Lower lobe of right lung (tissue), 2 donors: Measurements from ENCODE around the gene RAF1. TPM values are rescaled to one million over a fixed set of nuclear protein-coding genes. Genes with fewer than 3 reads are reported as not detected.

Source experiments
- ATAC-seq, 2 donors: fragments of 200-7000 bp; cut with Tn5 transposase; one replicate each; pipeline ENCODE4 v1.9.1; 2020 to 2022; ENCODE audit warnings: mild to moderate bottlenecking in 2 of 2, moderate library complexity in 2 of 2
- DNase-seq: peaks from one replicate; pipeline ENCODE4 v3.0.0-alpha.2; 2020
- H3K27ac ChIP-seq: fragments of 200-600 bp; one replicate; pipeline ENCODE4 v1.8.0; 2022
- H3K27me3 ChIP-seq: fragments of 200-600 bp; one replicate; pipeline ENCODE4 v1.8.0; 2022; ENCODE audit warnings: low read depth
- H3K36me3 ChIP-seq: fragments of 200-600 bp; one replicate; pipeline ENCODE4 v1.8.0; 2022; ENCODE audit warnings: mild to moderate bottlenecking
- H3K4me1 ChIP-seq: fragments of 200-600 bp; one replicate; pipeline ENCODE4 v1.8.0; 2022
- H3K4me3 ChIP-seq: fragments of 200-600 bp; one replicate; pipeline ENCODE4 v1.8.0; 2022; ENCODE audit warnings: mild to moderate bottlenecking
- H3K9me3 ChIP-seq: fragments of 200-600 bp; one replicate; pipeline ENCODE4 v1.8.0; 2022
- intact Hi-C: fragments of 100-400 bp; cut with DNase I; formaldehyde crosslinking; loops from one replicate; pipeline ENCODE4 v1.11.0; 2022
- total RNA-seq: library from RNA; stranded (reverse); fragmentation: NEBNext Ultra II Directional; extraction: Animal tissue kit (Norgen Biotek cat#: 25700); gene quantifications from one replicate; pipeline ENCODE4 v1.2.1, GENCODE V29; 2021
- TF ChIP-seq, protein P1 (sequence below): fragments of 200-600 bp; IDR thresholded peaks from one replicate; pipeline ENCODE4 v1.8.0; 2022; ENCODE audit warnings: antibody characterized with exemption, mild to moderate bottlenecking
- donor health status: DM: no; HTN: yes; CAD: no; lungs with severe emphysema.

Gene RAF1
- total RNA-seq, 1 donor from 2014 or later: 92.7 TPM

GRCh38 chr3:12658593-12659058 is 5.3 kb downstream of the RAF1 start:
- intact Hi-C loops: no loop called here
- Histone ChIP-seq H3K9me3 (no peaks in the 10 kb centered on the region), H3K36me3 (no peaks in the 10 kb centered on the region), H3K27me3 (no peaks in the 10 kb centered on the region), H3K4me1 (peaks cover 82% of the 10 kb centered on the region), H3K4me3 (no peak overlapping the region), H3K27ac (peak overlapping the region; percentile 25)
- TF ChIP-seq, protein P1, sequence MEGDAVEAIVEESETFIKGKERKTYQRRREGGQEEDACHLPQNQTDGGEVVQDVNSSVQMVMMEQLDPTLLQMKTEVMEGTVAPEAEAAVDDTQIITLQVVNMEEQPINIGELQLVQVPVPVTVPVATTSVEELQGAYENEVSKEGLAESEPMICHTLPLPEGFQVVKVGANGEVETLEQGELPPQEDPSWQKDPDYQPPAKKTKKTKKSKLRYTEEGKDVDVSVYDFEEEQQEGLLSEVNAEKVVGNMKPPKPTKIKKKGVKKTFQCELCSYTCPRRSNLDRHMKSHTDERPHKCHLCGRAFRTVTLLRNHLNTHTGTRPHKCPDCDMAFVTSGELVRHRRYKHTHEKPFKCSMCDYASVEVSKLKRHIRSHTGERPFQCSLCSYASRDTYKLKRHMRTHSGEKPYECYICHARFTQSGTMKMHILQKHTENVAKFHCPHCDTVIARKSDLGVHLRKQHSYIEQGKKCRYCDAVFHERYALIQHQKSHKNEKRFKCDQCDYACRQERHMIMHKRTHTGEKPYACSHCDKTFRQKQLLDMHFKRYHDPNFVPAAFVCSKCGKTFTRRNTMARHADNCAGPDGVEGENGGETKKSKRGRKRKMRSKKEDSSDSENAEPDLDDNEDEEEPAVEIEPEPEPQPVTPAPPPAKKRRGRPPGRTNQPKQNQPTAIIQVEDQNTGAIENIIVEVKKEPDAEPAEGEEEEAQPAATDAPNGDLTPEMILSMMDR: no peak
- ATAC-seq: peak in 1 of 2 donors; percentile 31
- DNase-seq: no peak

GRCh38 chr3:12656850-12657249 is 7.1 kb downstream of the RAF1 start:
- DNase-seq (no peak), ATAC-seq (no peak)
- H3K9me3 ChIP-seq: no peaks in the 10 kb centered on the region
- peaks cover 4% of the 10 kb centered on the region for H3K36me3 ChIP-seq
- H3K4me1 ChIP-seq: peaks cover 86% of the 10 kb centered on the region
- H3K27ac ChIP-seq: no peak overlapping the region
- no peak overlapping the region for H3K4me3 ChIP-seq
- H3K27me3 ChIP-seq: no peaks in the 10 kb centered on the region
- intact Hi-C loops: no loop called here
- TF ChIP-seq, protein P1: no peak

GRCh38 chr3:12656193-12656592 is 7.7 kb downstream of the RAF1 start:
- intact Hi-C loops: no loop called here
- H3K4me3 ChIP-seq: no peak overlapping the region
- TF ChIP-seq, protein P1: no peak
- no peak for ATAC-seq
- no peak overlapping the region for H3K27ac ChIP-seq
- no peak for DNase-seq
- peaks cover 80% of the 10 kb centered on the region for H3K4me1 ChIP-seq
- H3K36me3 ChIP-seq: peaks cover 4% of the 10 kb centered on the region
- no peaks in the 10 kb centered on the region for H3K27me3 ChIP-seq
- no peaks in the 10 kb centered on the region for H3K9me3 ChIP-seq

- H3K27me3 ChIP-seq: no peaks in the 10 kb centered on the region
- no peak overlapping the region for H3K4me3 ChIP-seq
- ATAC-seq (no peak), DNase-seq (no peak)
- no peaks in the 10 kb centered on the region for H3K9me3 ChIP-seq
- no peak overlapping the region for H3K27ac ChIP-seq
- peaks cover 4% of the 10 kb centered on the region for H3K36me3 ChIP-seq
- intact Hi-C loops: no loop called here
- H3K4me1 ChIP-seq: peaks cover 79% of the 10 kb centered on the region
- TF ChIP-seq, protein P1: no peak
These were observed 8.2 kb downstream of the RAF1 start for GRCh38 chr3:12655701-12656100.

GRCh38 chr3:12653747-12654146 is 10.2 kb downstream of the RAF1 start:
- intact Hi-C loops: no loop called here
- no peak for ATAC-seq
- no peak overlapping the region for H3K27ac ChIP-seq
- H3K4me1 ChIP-seq: peaks cover 70% of the 10 kb centered on the region
- H3K36me3 ChIP-seq: peaks cover 4% of the 10 kb centered on the region
- H3K27me3 ChIP-seq: no peaks in the 10 kb centered on the region
- TF ChIP-seq, protein P1: no peak
- DNase-seq: no peak
- no peaks in the 10 kb centered on the region for H3K9me3 ChIP-seq
- H3K4me3 ChIP-seq: no peak overlapping the region
